MM.1S (cell line): ENCODE data around the gene CCDC85B.

Experiments
- DNase-seq: peaks from one replicate; pipeline ENCODE4 v3.0.0-alpha.2; 2015
- H2AFZ ChIP-seq: fragments of 300-600 bp; sonication (generic); 2 replicates; pipeline ENCODE4 v1.6.0; 2016; ENCODE audit warnings: antibody characterized with exemption, low read length
- H3F3A ChIP-seq: fragments of 300-600 bp; sonication (generic); 2 replicates; pipeline ENCODE4 v1.6.1; 2016; ENCODE audit warnings: mild to moderate bottlenecking, antibody characterized with exemption, low read length, moderate library complexity, mixed read lengths; ENCODE audit not compliant: insufficient read depth
- H3K27ac ChIP-seq: fragments of 300-600 bp; sonication (generic); 2 replicates; pipeline ENCODE4 v1.5.1; 2016; ENCODE audit warnings: mild to moderate bottlenecking, low read length
- H3K27me3 ChIP-seq: fragments of 300-600 bp; sonication (generic); replicated peaks from 2 replicates; pipeline ENCODE4 v1.6.0; 2016; ENCODE audit warnings: low read length; ENCODE audit not compliant: insufficient read depth
- H3K36me3 ChIP-seq: fragments of 300-600 bp; sonication (generic); replicated peaks from 2 replicates; pipeline ENCODE4 v1.6.1; 2016; ENCODE audit warnings: mild to moderate bottlenecking, low read length, mixed read lengths; ENCODE audit not compliant: insufficient read depth
- H3K4me1 ChIP-seq: fragments of 300-600 bp; sonication (generic); 2 replicates; pipeline ENCODE4 v1.6.1; 2016; ENCODE audit warnings: low read length, mixed read lengths
- H3K4me2 ChIP-seq: fragments of 300-600 bp; sonication (generic); 2 replicates; pipeline ENCODE4 v1.6.0; 2016; ENCODE audit warnings: low read depth, low read length
- H3K4me3 ChIP-seq: fragments of 300-600 bp; sonication (generic); 2 replicates; pipeline ENCODE4 v1.5.1; 2016; ENCODE audit warnings: low read length, mixed read lengths
- H3K79me2 ChIP-seq: fragments of 300-600 bp; sonication (generic); 2 replicates; pipeline ENCODE4 v1.6.1; 2016; ENCODE audit warnings: mixed run types, low read length, mixed read lengths
- H3K9ac ChIP-seq: fragments of 300-600 bp; sonication (generic); 2 replicates; pipeline ENCODE4 v1.6.1; 2016; ENCODE audit warnings: low read length, mixed read lengths
- H3K9me2 ChIP-seq: fragments of 300-600 bp; sonication (generic); replicated peaks from 2 replicates; pipeline ENCODE4 v1.6.1; 2016; ENCODE audit warnings: mild to moderate bottlenecking, low read length, mixed read lengths; ENCODE audit not compliant: insufficient read depth
- H3K9me3 ChIP-seq: fragments of 300-600 bp; sonication (generic); replicated peaks from 2 replicates; pipeline ENCODE4 v1.6.1; 2016; ENCODE audit warnings: mild to moderate bottlenecking, low read length, mixed read lengths; ENCODE audit not compliant: insufficient read depth
- H4K20me1 ChIP-seq: fragments of 300-600 bp; sonication (generic); 2 replicates; pipeline ENCODE4 v1.6.1; 2016; ENCODE audit warnings: mild to moderate bottlenecking, low read length, moderate library complexity, mixed read lengths; ENCODE audit not compliant: insufficient read depth
- EZH2 ChIP-seq: fragments of 300-600 bp; sonication (generic); optimal IDR thresholded peaks from 2 replicates; pipeline ENCODE3; 2017; ENCODE audit warnings: low read depth, mild to moderate bottlenecking, antibody characterized with exemption, low read length, mixed read lengths
- EZH2phosphoT487 ChIP-seq: fragments of 300-600 bp; sonication (generic); IDR thresholded peaks from 2 replicates; pipeline ENCODE4 v1.6.1; 2018; ENCODE audit warnings: antibody characterized with exemption, low read length
- TF ChIP-seq, protein P1 (sequence below): fragments of 300-600 bp; sonication (generic); IDR thresholded peaks from 2 replicates; pipeline ENCODE4 v1.5.1; 2016; ENCODE audit warnings: antibody characterized with exemption, low read length, mixed read lengths

Gene CCDC85B

DNA sequence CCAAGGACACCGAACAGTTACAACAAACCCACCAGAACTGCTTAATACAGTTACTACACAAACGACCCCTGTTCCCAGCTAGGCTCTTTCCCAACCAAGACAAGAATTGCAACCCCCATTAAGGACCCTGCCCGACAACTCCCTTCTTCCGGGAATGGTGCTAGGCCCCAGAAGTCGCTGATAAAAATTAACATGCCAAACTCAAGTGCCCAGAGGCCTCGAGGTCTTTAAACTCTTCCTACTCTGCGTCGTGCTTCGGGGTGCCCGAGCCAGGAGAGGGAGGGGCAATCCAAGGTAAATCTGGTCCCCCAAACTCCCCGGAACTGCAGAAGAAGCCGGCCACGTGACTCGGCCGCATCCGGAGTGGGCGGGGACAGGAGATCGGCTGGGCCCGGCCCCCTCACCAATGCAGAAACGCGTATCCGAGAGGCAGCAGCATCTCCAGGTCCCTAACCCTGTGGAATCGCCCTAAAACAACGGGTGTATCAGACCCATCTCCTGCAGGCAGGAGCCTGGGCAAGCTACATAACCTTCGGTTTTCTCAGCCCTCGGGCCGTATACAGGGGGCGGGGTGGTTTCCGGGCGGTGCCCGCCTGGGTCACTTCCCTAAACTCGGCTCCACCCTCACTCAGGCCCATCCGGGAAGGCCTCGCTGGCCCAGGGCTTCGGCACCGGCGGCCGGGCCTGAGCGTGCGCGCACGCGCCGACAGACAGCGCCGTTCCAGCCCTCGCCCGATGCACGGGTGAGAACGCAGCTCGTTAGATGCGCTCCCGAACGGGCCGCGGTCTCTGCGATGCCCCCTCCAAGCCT lies 33.6 kb upstream of the CCDC85B start:
- Histone ChIP-seq H3K4me1 (peaks cover 13% of the 10 kb centered on the region), H2AFZ (no peak overlapping the region), H3K4me2 (peak overlapping the region; percentile 76), H3K27me3 (no peaks in the 10 kb centered on the region), H3K4me3 (peak overlapping the region; percentile 99), H3K27ac (peak overlapping the region; percentile 80; the same call in 1 of the 2 replicates), H3K36me3 (peaks cover 24% of the 10 kb centered on the region), H3K9ac (peak overlapping the region; percentile 87), H3K79me2 (peaks cover 53% of the 10 kb centered on the region), H4K20me1 (peaks cover 28% of the 10 kb centered on the region), H3F3A (peaks cover 61% of the 10 kb centered on the region), H3K9me3 (no peaks in the 10 kb centered on the region), H3K9me2 (no peaks in the 10 kb centered on the region)
- TF ChIP-seq, protein P1, sequence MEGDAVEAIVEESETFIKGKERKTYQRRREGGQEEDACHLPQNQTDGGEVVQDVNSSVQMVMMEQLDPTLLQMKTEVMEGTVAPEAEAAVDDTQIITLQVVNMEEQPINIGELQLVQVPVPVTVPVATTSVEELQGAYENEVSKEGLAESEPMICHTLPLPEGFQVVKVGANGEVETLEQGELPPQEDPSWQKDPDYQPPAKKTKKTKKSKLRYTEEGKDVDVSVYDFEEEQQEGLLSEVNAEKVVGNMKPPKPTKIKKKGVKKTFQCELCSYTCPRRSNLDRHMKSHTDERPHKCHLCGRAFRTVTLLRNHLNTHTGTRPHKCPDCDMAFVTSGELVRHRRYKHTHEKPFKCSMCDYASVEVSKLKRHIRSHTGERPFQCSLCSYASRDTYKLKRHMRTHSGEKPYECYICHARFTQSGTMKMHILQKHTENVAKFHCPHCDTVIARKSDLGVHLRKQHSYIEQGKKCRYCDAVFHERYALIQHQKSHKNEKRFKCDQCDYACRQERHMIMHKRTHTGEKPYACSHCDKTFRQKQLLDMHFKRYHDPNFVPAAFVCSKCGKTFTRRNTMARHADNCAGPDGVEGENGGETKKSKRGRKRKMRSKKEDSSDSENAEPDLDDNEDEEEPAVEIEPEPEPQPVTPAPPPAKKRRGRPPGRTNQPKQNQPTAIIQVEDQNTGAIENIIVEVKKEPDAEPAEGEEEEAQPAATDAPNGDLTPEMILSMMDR = no peak
- TF ChIP-seq EZH2 (no peak), EZH2phosphoT487 (no peak)
- DNase-seq = peak; percentile 63

DNA sequence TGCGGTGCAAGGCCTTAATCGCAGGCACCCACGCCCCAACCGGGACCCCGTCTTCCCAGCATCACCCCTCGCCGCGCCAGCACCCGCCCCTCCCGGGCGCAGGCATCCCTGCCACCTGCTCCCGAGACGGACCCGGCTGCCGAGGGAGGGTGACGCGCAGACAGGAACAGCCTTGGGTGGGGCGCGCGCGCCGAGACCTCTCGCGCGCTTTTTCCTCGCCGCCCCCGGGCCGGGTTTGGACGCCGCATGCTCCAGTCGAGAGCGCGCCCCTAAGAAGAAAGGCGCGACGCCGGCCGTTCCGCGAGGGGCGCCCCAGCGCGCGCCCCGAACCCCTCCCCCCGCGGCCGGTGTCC lies 33.0 kb upstream of the CCDC85B start:
- peak overlapping the region; percentile 76 for H3K4me2 ChIP-seq
- DNase-seq = no peak
- H3K79me2 ChIP-seq = peaks cover 59% of the 10 kb centered on the region
- peaks cover 61% of the 10 kb centered on the region for H3F3A ChIP-seq
- H3K36me3 ChIP-seq = peaks cover 28% of the 10 kb centered on the region
- H3K27ac ChIP-seq = peak overlapping the region; percentile 80; the same call in 1 of the 2 replicates
- peak overlapping the region; percentile 87 for H3K9ac ChIP-seq
- no peak for TF ChIP-seq EZH2phosphoT487
- TF ChIP-seq EZH2 = no peak
- TF ChIP-seq, protein P1 = no peak
- peak overlapping the region; percentile 99 for H3K4me3 ChIP-seq
- no peaks in the 10 kb centered on the region for H3K9me3 ChIP-seq
- H3K27me3 ChIP-seq = no peaks in the 10 kb centered on the region
- peaks cover 28% of the 10 kb centered on the region for H4K20me1 ChIP-seq
- no peak overlapping the region for H2AFZ ChIP-seq
- H3K9me2 ChIP-seq = no peaks in the 10 kb centered on the region
- peaks cover 16% of the 10 kb centered on the region for H3K4me1 ChIP-seq

DNA sequence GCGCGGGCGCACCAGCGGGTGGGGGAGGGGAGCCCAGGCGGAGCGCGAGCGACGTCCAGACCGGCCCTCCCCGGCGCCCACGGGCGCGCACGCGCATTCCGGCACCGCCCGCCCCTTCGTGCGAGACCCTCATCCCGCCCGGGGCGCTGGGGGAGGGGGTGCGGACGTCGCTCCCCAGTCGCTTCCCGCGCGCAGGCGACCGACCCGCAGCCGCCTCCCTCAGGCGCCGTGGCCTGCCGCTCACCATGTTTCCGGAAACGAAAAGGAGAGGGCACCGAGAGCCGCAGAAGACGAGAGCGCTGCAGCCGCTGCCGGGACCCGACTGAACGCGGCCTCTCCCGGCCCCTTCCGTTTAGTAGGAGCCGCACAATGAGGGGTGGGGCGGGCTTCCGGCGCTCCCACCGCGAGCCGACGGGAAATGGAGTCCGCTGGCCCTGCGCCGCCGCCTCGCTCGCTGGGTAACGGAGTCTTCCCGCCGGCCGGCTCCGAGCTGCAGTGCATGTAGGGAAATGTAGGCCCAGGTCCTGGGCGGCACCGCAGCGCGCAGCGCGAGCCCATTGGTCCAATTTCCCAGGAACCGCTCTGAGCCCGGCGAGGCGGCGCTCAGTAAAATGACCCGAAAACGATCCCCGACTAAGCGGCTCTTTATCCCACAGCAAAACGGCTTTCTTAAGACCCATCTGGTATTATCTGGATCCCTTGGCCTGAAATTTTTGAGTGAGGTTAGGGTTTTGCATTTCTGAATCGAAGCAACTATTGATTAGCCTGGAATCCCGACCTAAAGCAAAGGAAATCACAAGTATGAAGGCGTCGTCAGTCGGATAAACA lies 32.4 kb upstream of the CCDC85B start, which contains the start of gene CFL1:
Gene CFL1 (minus strand): TSS at position 328 of the 828 bp plus-strand sequence. CDS start 81 bp downstream, at position 247.
- Histone ChIP-seq H3K36me3 (peaks cover 29% of the 10 kb centered on the region), H3K9me2 (no peaks in the 10 kb centered on the region), H3K4me1 (peaks cover 16% of the 10 kb centered on the region), H3K4me2 (peak within 1 kb of the TSS; percentile 96), H3K27me3 (no peaks in the 10 kb centered on the region), H3K27ac (peak within 1 kb of the TSS; percentile 86; the same call in 1 of the 2 replicates), H3K79me2 (peaks cover 65% of the 10 kb centered on the region), H3K9ac (peak within 1 kb of the TSS; percentile 93), H3K9me3 (no peaks in the 10 kb centered on the region), H2AFZ (peak within 1 kb of the TSS; percentile 90), H3K4me3 (peak within 1 kb of the TSS; percentile 99), H4K20me1 (peaks cover 28% of the 10 kb centered on the region), H3F3A (peaks cover 59% of the 10 kb centered on the region)
- TF ChIP-seq EZH2phosphoT487 = no peak
- TF ChIP-seq, protein P1 = no peak
- no peak for TF ChIP-seq EZH2
- peak; percentile 97 for DNase-seq
